ENCODE results near the gene TARBP1. TPM values are rescaled to one million over a fixed set of nuclear protein-coding genes. Genes with fewer than 3 reads are reported as not detected.

TARBP1 gene
- total RNA-seq, 4 donors from 2014 or later: 0.88 to 79.8 (median 21.2) TPM

DNA sequence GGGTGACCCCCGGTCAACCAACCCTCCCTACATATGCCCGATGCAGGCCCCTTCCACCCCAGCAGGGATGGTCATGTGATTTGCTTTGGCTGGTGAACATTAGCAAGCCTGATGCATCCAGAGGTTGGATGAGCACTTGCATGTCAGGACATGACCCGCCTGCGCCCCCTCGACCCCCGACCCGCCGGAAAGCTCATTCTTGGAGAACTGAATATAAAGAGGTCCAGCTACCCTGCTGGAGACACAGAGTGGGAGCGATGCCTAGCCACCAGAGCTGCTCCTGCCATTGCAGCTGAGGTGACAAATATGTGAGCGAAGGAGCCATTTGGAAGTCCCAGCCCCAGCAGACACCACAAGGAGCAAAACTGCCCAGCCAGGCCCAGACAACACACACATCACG is 66.1 kb downstream of the TARBP1 start:
- no peak for DNase-seq
- intact Hi-C loops (cut with DNase I; ENCODE audit: low total_unique reads): no loop called here
- H3K4me1 ChIP-seq: no peaks in the 10 kb centered on the region
- H3K27ac ChIP-seq: no peak overlapping the region
- no peaks in the 10 kb centered on the region for H3K9me3 ChIP-seq
- H3K4me3 ChIP-seq: no peak overlapping the region
- no peaks in the 10 kb centered on the region for H3K36me3 ChIP-seq
- no peaks in the 10 kb centered on the region for H3K27me3 ChIP-seq
- TF ChIP-seq, protein P1, sequence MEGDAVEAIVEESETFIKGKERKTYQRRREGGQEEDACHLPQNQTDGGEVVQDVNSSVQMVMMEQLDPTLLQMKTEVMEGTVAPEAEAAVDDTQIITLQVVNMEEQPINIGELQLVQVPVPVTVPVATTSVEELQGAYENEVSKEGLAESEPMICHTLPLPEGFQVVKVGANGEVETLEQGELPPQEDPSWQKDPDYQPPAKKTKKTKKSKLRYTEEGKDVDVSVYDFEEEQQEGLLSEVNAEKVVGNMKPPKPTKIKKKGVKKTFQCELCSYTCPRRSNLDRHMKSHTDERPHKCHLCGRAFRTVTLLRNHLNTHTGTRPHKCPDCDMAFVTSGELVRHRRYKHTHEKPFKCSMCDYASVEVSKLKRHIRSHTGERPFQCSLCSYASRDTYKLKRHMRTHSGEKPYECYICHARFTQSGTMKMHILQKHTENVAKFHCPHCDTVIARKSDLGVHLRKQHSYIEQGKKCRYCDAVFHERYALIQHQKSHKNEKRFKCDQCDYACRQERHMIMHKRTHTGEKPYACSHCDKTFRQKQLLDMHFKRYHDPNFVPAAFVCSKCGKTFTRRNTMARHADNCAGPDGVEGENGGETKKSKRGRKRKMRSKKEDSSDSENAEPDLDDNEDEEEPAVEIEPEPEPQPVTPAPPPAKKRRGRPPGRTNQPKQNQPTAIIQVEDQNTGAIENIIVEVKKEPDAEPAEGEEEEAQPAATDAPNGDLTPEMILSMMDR (IDR thresholded peaks at IDR 0.05): no peak
- no peak for TF ChIP-seq POLR2A (IDR thresholded peaks at IDR 0.05)

DNA sequence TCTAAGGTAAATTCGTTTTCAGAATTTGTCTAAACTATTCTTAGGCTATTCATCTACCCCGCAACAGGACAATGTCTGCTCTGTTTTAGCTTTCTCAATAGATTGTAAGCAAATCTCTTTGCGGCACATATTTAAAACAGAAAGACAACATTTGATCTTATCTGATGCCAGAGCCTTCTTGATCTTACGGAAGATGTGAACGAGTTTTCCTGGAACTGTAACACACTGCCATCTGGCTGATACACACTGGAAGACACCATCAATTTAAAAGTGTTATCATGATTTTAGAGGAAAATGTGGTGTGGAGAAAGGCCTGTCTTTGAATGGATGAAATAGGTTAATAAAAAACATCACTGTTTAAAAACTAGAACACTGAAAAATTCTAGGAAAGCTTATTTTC is 69.7 kb downstream of the TARBP1 start:
- DNase-seq: no peak
- Histone ChIP-seq H3K27ac (no peak overlapping the region), H3K27me3 (no peaks in the 10 kb centered on the region), H3K4me3 (no peak overlapping the region), H3K9me3 (no peaks in the 10 kb centered on the region), H3K36me3 (no peaks in the 10 kb centered on the region), H3K4me1 (no peaks in the 10 kb centered on the region)
- intact Hi-C loops (cut with DNase I; ENCODE audit: low total_unique reads): no loop called here
- TF ChIP-seq, protein P1 (IDR thresholded peaks at IDR 0.05): no peak
- no peak for TF ChIP-seq POLR2A (IDR thresholded peaks at IDR 0.05)

DNA sequence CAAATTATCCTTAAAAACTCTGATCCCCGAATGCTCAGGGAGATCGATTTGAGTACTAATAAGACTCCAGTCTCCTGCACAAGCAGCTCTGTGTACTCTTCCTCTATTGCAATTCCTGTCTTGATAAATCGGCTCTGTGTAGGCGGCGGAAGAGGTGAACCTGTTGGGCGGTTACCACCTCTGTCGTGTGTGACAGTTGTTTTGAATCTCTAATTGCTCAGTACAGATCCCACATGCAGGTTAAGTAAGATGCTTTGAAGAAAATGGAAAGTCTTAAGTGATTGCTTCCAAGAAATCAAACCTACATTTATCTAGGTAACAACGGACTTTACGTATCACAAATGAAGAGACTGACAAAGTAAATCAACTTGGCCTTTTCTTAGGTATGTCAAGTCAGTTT is 70.2 kb downstream of the TARBP1 start:
- TF ChIP-seq, protein P1 (IDR thresholded peaks at IDR 0.05): no peak
- TF ChIP-seq POLR2A (IDR thresholded peaks at IDR 0.05): no peak
- intact Hi-C loops (cut with DNase I; ENCODE audit: low total_unique reads): no loop called here
- H3K36me3 ChIP-seq: no peaks in the 10 kb centered on the region

DNA sequence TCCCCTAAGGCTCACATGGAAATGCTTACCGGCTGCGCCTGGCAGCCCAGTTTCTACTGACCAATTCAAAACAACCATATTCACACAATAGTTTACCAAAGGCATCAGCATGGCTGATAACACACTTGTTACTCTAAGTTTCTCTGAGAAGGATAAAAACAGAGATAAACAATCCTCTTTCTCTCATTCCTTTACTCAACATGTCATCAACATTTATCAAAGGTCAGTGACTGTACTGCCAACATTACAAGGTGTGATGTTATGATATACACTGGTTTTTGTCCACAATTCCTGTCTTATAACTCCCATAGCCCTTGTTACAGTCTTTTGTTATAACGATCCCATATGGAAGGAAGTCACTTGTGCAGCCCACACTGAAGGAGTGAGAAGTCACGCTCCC is 72.1 kb downstream of the TARBP1 start:
- H3K4me1 ChIP-seq: no peaks in the 10 kb centered on the region
- TF ChIP-seq, protein P1 (IDR thresholded peaks at IDR 0.05): no peak
- TF ChIP-seq POLR2A (IDR thresholded peaks at IDR 0.05): no peak
- no peaks in the 10 kb centered on the region for H3K9me3 ChIP-seq
- H3K27ac ChIP-seq: no peak overlapping the region
- no peak for DNase-seq
- intact Hi-C loops (cut with DNase I; ENCODE audit: low total_unique reads): no loop called here
- no peaks in the 10 kb centered on the region for H3K36me3 ChIP-seq
- no peak overlapping the region for H3K4me3 ChIP-seq
- H3K27me3 ChIP-seq: no peaks in the 10 kb centered on the region

More for the DNA sequence above, 70.2 kb downstream of the TARBP1 start:
- H3K4me3 ChIP-seq: no peak overlapping the region
- H3K27ac ChIP-seq: no peak overlapping the region
- no peak for DNase-seq
- no peaks in the 10 kb centered on the region for H3K9me3 ChIP-seq
- no peaks in the 10 kb centered on the region for H3K27me3 ChIP-seq
- no peaks in the 10 kb centered on the region for H3K4me1 ChIP-seq

DNA sequence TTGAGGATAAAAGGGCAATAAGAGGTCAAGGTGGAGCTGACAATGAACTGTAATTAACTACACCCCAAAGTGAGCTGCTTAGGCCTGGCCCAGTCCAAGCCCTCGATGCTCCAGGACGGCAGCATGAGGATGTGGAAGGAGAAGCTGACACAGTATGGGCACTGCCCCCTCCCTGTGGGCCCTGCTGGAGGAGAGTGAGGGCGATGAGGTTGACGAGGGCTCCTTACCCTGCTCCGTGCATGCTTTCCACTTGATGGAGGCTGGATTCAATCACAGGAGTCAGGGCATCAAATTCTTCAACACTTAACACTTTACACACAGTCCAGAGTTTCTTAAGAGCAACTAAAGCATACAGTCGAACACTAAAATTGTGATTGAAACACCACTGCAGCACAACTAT is 73.3 kb downstream of the TARBP1 start:
- Histone ChIP-seq H3K9me3 (no peaks in the 10 kb centered on the region), H3K27ac (no peak overlapping the region), H3K36me3 (no peaks in the 10 kb centered on the region), H3K4me3 (no peak overlapping the region), H3K27me3 (no peaks in the 10 kb centered on the region), H3K4me1 (no peaks in the 10 kb centered on the region)
- intact Hi-C loops (cut with DNase I; ENCODE audit: low total_unique reads): no loop called here
- no peak for DNase-seq
- TF ChIP-seq, protein P1 (IDR thresholded peaks at IDR 0.05): no peak
- no peak for TF ChIP-seq POLR2A (IDR thresholded peaks at IDR 0.05)

Data from uterus (tissue), 4 donors.